ENCODE data around the gene CCDC40. TPM values are rescaled to one million over a fixed set of nuclear protein-coding genes. Genes with fewer than 3 reads are reported as not detected.

Gene CCDC40
- total and polyA plus RNA-seq, 2 of the 13 experiments (the other 11 are each of a cell fraction or from before 2014, with no cell fraction given): 4.1 to 5.5 TPM

DNA sequence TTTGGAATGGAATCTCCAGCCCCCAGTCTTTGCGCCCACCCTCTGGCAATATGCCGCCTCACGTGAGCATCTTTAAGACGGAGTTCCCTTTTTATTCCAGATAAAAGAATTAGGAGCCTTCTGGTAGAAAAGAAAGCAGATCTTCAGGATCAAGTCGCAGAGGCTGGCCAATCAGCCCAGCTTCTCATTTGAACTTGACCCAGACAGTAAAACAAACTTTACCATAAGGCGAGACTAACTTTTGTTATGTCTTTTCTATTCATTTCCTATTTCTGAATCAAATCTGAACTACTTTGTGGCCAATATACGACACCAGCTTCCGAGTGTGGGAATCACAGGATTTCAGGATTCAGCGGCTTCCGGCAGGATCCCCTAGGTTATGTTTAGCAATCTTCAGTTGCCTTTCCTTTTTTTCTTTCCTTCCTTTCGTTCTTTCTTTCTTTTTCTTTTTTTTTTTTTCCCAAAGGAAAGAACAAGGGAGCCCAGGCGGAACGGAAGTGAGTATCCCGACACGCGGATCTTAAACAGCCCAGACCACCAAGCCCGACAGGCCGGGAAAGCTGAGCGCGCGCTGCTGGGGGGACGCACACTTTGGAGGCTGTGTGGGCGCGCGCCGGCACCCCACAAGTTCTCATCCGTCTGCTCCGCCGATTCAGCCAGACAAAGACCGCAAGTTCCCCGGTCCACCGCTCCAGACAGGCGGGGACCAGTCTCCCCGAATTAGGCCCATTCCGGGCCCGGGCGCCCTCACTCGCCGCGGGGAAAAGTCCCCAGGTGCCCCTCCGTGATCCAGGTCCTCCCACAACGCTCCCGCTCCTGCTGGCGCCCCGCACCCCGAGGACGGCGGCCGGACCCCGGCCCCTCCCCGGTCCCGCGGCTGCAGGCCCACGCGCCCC lies 1.4 kb upstream of the CCDC40 start (continued):
- TF ChIP-seq, protein P1, sequence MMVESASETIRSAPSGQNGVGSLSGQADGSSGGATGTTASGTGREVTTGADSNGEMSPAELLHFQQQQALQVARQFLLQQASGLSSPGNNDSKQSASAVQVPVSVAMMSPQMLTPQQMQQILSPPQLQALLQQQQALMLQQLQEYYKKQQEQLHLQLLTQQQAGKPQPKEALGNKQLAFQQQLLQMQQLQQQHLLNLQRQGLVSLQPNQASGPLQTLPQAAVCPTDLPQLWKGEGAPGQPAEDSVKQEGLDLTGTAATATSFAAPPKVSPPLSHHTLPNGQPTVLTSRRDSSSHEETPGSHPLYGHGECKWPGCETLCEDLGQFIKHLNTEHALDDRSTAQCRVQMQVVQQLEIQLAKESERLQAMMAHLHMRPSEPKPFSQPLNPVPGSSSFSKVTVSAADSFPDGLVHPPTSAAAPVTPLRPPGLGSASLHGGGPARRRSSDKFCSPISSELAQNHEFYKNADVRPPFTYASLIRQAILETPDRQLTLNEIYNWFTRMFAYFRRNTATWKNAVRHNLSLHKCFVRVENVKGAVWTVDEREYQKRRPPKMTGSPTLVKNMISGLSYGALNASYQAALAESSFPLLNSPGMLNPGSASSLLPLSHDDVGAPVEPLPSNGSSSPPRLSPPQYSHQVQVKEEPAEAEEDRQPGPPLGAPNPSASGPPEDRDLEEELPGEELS (CRISPR knock-in tag; IDR thresholded peaks at IDR 0.05): peak; percentile 38; the same call in 1 of the 2 replicates
- TF ChIP-seq, protein P2, sequence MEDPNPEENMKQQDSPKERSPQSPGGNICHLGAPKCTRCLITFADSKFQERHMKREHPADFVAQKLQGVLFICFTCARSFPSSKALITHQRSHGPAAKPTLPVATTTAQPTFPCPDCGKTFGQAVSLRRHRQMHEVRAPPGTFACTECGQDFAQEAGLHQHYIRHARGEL (CRISPR knock-in tag; IDR thresholded peaks at IDR 0.05): no peak
- TF ChIP-seq ZNF256 (CRISPR knock-in tag; conservative IDR thresholded peaks at IDR 0.05) (no peak), ZFYVE20 (CRISPR knock-in tag; IDR thresholded peaks at IDR 0.05; ENCODE audit: borderline replicate concordance, low read depth) (no peak; the same call in 1 of the 2 replicates), SYNCRIP (IDR thresholded peaks at IDR 0.05; ENCODE audit: insufficient read depth, low read depth, low read length) (no peak), ZNF496 (CRISPR knock-in tag; IDR thresholded peaks at IDR 0.05; ENCODE audit: insufficient replicate concordance) (no peak), MZF1 (CRISPR knock-in tag; IDR thresholded peaks at IDR 0.05; ENCODE audit: borderline replicate concordance) (no peak), DMAP1 (CRISPR knock-in tag; IDR thresholded peaks at IDR 0.05) (no peak), SALL2 (CRISPR knock-in tag; IDR thresholded peaks at IDR 0.05) (0 out of 2 replicates have a peak, but pooled peaks have one; percentile 6), ZNF160 (CRISPR knock-in tag; IDR thresholded peaks at IDR 0.05) (no peak), ZNF446 (CRISPR knock-in tag; IDR thresholded peaks at IDR 0.05) (no peak), ZZZ3 (CRISPR knock-in tag; IDR thresholded peaks at IDR 0.05; ENCODE audit: borderline replicate concordance) (no peak), ZNF839 (CRISPR knock-in tag; IDR thresholded peaks at IDR 0.05; ENCODE audit: borderline replicate concordance) (no peak), NFIB (CRISPR knock-in tag; IDR thresholded peaks at IDR 0.05; ENCODE audit: borderline replicate concordance) (no peak), ZNF724P (CRISPR knock-in tag; IDR thresholded peaks at IDR 0.05; ENCODE audit: borderline replicate concordance) (no peak), TBP (CRISPR knock-in tag; IDR thresholded peaks at IDR 0.05) (no peak), MATR3 (CRISPR knock-in tag; IDR thresholded peaks at IDR 0.05) (no peak), ELF4 (CRISPR knock-in tag; IDR thresholded peaks at IDR 0.05; ENCODE audit: borderline replicate concordance) (no peak)
- TF ChIP-seq, protein P3, sequence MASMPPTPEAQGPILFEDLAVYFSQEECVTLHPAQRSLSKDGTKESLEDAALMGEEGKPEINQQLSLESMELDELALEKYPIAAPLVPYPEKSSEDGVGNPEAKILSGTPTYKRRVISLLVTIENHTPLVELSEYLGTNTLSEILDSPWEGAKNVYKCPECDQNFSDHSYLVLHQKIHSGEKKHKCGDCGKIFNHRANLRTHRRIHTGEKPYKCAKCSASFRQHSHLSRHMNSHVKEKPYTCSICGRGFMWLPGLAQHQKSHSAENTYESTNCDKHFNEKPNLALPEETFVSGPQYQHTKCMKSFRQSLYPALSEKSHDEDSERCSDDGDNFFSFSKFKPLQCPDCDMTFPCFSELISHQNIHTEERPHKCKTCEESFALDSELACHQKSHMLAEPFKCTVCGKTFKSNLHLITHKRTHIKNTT (CRISPR knock-in tag; IDR thresholded peaks at IDR 0.05): no peak
- TF ChIP-seq, protein P4, sequence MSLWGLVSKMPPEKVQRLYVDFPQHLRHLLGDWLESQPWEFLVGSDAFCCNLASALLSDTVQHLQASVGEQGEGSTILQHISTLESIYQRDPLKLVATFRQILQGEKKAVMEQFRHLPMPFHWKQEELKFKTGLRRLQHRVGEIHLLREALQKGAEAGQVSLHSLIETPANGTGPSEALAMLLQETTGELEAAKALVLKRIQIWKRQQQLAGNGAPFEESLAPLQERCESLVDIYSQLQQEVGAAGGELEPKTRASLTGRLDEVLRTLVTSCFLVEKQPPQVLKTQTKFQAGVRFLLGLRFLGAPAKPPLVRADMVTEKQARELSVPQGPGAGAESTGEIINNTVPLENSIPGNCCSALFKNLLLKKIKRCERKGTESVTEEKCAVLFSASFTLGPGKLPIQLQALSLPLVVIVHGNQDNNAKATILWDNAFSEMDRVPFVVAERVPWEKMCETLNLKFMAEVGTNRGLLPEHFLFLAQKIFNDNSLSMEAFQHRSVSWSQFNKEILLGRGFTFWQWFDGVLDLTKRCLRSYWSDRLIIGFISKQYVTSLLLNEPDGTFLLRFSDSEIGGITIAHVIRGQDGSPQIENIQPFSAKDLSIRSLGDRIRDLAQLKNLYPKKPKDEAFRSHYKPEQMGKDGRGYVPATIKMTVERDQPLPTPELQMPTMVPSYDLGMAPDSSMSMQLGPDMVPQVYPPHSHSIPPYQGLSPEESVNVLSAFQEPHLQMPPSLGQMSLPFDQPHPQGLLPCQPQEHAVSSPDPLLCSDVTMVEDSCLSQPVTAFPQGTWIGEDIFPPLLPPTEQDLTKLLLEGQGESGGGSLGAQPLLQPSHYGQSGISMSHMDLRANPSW (CRISPR knock-in tag; IDR thresholded peaks at IDR 0.05; ENCODE audit: borderline replicate concordance): no peak
- TF ChIP-seq, protein P5, sequence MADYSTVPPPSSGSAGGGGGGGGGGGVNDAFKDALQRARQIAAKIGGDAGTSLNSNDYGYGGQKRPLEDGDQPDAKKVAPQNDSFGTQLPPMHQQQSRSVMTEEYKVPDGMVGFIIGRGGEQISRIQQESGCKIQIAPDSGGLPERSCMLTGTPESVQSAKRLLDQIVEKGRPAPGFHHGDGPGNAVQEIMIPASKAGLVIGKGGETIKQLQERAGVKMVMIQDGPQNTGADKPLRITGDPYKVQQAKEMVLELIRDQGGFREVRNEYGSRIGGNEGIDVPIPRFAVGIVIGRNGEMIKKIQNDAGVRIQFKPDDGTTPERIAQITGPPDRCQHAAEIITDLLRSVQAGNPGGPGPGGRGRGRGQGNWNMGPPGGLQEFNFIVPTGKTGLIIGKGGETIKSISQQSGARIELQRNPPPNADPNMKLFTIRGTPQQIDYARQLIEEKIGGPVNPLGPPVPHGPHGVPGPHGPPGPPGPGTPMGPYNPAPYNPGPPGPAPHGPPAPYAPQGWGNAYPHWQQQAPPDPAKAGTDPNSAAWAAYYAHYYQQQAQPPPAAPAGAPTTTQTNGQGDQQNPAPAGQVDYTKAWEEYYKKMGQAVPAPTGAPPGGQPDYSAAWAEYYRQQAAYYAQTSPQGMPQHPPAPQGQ (CRISPR knock-in tag; IDR thresholded peaks at IDR 0.05; ENCODE audit: borderline replicate concordance): peak; percentile 71; the same call in 1 of the 2 replicates
